NCI-H1105 (cell line): ENCODE results near the gene REC8.

Experiments
- DNase-seq: peaks from one replicate; lab custom pipeline; 2025; lab: John Stamatoyannopoulos, UW

The REC8 gene

DNA sequence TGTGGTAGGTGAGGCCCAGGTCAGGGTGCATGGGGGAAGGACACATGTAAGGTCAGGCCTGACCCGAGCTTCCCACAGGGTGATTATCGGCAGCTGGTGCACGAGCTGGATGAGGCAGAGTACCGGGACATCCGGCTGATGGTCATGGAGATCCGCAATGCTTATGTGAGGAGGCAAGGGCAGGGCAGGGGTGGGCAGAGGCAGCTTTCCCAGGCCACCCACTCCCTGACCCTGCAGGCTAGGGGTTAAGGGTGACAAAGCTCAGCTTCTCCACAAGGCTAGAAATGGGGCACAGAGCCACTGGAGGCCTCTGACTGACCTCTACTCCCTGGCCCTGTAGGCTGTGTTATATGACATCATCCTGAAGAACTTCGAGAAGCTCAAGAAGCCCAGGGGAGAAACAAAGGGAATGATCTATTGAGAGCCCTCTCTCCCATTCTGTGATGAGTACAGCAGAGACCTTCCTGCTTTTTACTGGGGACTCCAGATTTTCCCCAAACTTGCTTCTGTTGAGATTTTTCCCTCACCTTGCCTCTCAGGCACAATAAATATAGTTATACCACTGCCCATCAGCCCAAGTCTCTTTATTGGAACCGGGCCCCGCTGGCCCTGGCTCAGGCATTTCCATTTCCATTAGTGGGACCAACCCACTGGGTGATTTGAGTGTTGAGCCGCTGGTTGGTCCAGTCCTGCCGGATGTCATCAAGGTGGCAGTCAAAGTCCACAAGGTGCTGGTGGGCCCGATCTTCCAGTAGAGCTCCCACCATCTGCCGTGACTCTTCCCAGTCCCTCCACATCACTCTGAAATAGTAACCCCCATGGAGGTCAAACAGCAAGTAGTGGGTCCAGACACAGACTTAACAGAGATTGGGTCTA is 33.2 kb upstream of the REC8 start:
- DNase-seq = no peak

DNA sequence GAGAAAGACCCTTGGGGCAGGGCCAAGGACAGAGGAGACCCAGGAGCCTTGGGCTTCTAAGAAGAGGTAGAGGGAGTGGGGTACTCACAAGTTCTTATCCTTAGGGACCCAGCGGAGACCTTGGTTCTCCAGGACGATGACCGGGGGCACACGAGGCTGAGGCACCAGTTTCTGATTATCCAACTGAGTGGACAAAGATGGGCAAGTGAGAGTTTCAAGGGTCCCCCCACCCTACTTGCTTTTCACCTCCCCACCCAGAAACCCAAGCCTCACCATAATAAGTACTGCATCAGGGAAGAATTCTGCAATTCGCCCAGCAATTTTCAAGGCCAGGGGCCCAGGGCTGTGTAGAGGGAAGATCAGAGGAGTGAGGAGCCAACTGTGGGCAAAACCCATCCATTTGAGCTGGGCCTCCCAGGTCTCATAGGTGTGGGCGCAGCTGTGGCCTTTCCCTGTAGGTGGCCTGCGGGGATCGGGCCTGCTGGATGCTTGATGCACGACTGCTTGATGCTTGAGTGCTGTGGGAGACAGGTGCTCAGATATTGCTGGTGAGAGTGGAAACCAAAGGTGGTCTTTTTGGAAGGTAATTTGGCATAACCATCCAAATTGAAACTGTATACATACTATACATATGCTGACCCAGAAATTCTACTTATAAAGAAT is 32.5 kb upstream of the REC8 start:
- no peak for DNase-seq

DNA sequence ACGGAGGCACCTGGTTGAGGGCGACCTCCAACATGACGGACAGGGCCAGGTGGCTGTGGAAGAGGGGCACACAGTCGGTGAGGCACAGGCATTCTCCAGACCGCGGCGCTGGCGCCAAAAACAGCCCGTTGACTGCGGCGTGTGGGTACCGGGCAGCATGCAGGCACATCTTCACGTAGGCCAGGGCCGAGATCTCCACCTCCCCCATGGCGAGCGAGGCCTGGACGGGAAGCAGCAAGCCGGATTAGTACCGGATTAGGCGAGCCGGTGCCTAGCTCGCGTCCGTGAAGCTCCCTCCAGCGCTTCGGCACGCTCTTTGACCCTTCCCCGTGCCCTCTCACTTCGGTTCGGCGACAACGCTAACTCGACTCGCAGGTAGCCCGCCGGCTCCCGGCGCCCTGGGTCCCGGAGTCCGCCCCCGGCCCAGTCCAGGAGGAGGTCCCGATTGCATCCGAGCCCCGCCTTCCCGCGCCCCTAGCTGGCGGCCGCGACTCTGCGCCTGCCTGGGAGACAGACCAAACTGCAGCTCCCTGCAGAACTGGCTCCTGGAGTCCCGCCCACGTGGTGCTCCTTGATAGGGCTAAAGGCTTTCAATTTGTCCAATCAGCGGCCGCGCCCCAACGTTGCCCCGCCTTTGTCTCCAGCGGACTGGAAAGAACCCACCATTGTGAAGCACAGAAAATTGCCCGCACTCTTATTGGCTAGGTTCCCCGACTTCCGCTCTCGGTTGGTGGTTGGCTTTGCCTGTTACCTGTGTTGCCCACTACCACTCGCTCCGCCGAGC is 30.6 kb upstream of the REC8 start, which contains the start of gene EMC9:
Gene EMC9 (minus strand): TSS at position 495 of the 784 bp plus-strand sequence. CDS start 287 bp downstream, at position 208.
- DNase-seq = peak; percentile 100

DNA sequence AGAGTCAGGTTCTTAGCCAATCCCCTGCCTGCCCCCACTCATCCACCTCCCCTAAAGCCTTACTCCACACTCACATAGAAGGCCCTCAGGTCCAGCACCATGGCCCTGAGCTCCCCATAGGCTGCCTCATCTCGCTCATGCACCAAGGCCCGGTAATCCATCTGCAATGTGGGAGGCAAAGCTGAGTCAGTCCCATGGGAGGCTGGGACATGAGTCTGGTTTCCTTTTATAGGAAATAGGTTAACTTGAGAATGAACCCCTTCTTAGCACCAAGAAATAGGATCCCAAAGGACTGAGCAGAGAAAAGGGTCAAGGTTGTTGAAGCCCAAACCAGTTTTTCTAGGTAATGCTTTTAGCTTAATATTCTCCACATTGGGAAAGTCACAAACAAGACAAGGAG is 28.4 kb upstream of the REC8 start:
- no peak for DNase-seq

DNA sequence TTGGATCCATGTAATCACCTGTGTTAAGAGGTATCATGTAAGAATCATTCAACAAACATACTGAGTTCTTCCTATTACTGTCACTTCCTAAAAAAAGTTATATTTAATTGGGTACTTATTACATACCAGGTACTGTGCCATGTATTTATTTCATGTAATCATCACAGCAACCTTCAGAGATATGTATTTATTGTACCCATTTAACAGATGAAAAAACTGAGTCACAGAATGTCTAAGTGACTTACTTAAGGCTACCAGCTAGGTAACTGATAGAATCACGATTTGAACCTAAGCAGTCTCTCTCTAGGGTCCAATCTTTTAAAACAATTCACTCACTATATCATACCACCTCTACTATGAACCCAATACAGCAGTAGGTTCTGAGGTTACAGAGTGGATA is 27.4 kb upstream of the REC8 start:
- DNase-seq = no peak

DNA sequence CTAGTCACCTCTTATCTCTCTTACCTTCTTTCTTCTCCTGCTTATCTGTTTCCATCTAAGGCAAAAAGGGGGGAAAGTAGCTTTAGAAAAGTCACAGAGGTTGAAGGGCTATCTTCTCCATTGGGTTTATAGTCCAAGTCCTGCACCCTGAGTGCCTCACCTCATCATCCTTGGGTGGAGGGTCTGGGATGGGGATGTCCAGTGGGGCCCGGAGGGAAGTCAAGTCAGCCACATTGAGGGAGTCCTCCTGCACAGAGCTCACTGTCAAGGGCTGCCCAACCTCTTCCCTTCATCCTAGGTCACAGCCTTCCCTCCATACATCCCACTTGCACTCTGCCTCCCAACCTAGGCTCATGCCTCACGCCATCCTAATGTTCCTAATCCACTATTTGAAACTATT is 26.7 kb upstream of the REC8 start:
- no peak for DNase-seq

DNA sequence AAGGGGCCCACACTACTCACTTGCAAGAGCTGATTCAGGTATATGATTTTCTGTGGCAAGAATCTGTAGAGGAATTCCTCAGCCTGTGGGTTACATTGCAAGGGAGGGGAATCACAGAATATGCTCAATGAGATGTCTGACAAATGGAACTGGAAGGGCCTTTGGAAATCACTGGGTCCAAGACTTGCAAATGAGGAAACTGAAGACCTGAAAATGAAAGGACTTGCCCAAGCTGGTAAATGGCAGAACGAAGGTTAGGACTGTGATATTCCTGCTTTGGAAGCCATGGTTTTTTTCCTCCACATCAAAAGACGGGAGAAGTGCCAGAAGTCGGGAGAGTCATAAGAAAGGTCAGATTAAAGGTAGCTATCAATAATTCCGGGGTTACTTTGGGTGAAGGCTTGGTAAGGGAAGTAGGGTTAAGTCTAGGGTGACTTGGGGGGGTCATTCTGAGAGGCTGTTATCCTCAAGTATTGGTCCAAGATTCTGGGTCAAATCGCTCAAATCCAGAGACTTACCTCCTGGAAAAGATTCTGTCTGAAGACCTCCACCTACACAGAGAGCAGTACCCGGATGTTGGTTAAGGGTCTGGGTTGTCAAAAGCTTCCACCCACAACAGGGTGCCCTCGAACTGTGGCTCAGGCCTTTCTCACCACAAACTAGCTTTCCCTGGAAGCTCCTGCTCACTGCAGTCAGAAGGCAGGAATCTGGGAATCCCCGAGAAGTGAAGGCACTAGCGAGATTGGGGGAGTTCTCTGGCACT is 26.0 kb upstream of the REC8 start:
- DNase-seq = peak; percentile 29

DNA sequence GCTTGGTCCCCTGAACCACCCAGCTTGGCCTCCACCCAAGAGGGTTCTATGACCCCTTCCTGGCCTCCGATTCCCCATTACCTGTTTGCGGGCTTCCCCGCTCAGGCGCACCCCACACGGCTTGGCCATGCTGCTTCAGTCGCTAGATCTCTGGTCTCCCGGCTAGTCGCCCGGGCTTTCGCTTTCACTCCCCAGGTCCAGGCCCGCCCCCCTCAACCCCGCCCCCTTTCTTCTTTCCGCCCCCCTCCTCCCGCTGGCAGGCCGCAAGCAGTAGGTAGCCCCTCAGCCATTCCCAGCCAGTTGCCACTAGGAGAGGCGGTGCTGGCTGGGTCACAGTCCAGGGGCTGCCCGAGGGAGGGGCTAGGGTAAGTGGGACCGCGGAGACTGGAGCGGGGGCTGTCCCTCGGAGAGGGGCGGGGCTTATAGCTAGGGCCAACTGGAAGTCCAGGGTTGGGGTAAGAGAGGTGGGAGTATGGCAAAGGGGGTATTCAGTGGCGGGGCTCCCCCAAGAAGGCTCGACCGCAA is 25.4 kb upstream of the REC8 start, which contains the start of gene PSME2:
Gene PSME2 (minus strand): TSS at position 158 of the 525 bp plus-strand sequence. CDS start 29 bp downstream, at position 129.
- peak; percentile 98 for DNase-seq

DNA sequence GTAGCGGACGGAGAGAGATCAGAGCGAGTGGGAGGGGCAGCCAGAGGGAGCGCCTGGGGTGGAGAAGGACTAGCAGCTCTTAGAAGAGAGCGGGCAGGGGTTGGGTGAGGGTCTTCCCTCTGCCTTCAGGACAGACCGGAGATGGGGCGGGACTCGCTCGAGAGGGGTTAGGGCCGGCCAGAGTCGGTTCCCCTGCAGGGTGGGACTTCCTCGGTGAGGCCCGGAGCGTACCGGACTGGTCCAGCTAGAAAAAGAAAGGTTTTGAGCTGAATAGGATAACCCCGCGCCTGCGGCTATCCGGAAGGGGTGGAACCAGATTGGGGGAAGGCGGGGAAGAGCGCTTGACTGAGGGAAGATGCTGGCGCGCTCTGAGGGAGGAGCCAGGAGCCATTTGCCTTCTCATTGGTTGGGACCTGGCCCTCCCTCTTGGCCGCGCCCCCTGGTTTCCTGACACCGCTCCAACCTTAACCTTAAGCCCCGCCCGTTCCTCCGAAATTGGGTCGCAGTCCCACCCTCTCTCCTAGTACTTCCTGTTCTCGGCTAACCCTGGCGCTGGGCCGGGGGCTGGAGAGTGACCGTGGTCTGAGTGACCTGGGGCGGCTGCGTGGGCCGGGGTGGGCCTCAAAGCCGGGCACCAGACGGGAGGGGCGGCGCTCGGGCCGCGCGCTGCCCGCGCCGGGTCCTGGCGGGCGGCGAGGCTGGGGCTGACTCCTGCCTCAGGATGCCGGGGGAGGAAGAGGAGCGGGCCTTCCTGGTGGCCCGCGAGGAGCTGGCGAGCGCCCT is 24.7 kb upstream of the REC8 start, which contains the start of gene RNF31:
Gene RNF31 (plus strand): TSS at position 521 of the 783 bp plus-strand sequence. CDS start 201 bp downstream, at position 722.
- DNase-seq = peak; percentile 99

DNA sequence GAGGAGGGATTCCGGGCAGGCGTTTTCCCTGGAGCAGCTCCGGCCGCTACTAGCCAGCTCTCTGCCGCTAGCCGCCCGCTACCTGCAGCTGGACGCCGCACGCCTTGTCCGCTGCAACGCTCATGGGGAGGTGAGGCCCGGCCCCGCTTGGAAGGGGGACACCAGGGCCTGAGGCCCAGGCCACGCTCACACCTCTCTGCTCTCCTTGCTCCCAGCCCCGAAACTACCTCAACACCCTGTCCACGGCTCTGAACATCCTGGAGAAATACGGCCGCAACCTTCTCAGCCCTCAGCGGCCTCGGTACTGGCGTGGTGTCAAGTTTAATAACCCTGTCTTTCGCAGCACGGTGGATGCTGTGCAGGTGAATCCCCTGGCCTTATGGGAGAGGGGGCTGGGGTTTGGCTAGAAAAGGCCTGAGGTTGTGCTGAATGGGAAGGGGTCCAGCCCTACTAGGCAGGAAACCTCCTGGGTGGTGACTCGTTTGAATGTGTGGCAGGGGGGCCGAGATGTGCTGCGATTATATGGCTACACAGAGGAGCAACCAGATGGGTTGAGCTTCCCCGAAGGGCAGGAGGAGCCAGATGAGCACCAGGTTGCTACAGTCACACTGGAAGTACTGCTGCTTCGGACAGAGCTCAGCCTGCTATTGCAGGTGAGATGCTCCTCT is 24.0 kb upstream of the REC8 start:
- DNase-seq = no peak

DNA sequence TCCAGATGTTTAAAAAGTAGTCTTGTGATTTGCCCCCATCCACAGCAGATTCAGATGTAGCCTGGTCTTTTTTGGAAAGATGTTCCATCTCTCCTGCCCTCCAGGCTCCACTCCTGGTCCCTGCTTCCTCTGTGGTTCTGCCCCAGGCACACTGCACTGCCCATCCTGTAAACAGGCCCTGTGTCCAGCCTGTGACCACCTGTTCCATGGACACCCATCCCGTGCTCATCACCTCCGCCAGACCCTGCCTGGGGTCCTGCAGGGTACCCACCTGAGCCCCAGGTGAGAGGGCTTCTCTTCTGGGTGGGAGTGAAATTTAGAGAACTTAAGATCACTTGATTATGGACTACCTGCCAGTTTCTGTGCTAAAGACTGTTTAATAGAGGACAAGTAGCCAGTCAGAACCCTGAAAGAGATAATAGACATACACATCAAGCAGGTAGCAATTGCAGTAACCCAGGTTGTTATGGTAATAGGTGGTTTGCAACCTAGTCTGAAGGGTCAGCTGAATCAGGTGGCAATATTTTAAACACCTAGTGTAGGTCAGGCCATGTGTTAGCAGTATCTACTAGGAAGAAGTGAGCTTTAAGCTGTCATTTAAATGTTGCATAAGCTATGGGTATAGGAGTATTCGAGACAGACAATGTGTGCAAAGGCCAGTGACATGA is 22.4 kb upstream of the REC8 start:
- no peak for DNase-seq

DNA sequence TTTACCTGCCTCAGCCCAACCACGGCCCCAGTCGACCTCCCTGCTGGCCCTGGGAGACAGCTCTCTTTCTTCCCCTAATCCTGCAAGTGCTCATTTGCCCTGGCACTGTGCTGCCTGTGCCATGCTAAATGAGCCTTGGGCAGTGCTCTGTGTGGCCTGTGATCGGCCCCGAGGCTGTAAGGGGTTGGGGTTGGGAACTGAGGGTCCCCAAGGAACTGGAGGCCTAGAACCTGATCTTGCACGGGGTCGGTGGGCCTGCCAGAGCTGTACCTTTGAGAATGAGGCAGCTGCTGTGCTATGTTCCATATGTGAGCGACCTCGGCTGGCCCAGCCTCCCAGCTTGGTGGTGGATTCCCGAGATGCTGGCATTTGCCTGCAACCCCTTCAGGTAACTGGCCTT is 21.8 kb upstream of the REC8 start:
- no peak for DNase-seq

DNA sequence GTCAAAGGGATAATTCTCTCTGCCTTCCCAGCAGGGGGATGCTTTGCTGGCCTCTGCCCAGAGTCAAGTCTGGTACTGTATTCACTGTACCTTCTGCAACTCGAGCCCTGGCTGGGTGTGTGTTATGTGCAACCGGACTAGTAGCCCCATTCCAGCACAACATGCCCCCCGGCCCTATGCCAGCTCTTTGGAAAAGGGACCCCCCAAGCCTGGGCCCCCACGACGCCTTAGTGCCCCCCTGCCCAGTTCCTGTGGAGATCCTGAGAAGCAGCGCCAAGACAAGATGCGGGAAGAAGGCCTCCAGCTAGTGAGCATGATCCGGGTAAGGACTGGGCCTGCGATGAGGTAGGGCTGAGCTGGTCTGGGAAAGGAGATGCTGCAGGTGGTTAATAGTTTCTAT is 21.3 kb upstream of the REC8 start:
- no peak for DNase-seq

DNA sequence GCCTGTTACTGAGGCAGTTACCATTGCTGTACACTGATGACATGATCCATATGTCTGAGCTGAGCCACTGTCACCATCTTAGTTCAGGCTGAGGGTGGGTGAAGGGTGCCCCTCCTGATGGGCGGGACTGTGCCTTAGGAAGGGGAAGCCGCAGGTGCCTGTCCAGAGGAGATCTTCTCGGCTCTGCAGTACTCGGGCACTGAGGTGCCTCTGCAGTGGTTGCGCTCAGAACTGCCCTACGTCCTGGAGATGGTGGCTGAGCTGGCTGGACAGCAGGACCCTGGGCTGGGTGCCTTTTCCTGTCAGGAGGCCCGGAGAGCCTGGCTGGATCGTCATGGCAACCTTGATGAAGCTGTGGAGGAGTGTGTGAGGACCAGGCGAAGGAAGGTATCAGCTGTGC is 20.9 kb upstream of the REC8 start:
- no peak for DNase-seq

DNA sequence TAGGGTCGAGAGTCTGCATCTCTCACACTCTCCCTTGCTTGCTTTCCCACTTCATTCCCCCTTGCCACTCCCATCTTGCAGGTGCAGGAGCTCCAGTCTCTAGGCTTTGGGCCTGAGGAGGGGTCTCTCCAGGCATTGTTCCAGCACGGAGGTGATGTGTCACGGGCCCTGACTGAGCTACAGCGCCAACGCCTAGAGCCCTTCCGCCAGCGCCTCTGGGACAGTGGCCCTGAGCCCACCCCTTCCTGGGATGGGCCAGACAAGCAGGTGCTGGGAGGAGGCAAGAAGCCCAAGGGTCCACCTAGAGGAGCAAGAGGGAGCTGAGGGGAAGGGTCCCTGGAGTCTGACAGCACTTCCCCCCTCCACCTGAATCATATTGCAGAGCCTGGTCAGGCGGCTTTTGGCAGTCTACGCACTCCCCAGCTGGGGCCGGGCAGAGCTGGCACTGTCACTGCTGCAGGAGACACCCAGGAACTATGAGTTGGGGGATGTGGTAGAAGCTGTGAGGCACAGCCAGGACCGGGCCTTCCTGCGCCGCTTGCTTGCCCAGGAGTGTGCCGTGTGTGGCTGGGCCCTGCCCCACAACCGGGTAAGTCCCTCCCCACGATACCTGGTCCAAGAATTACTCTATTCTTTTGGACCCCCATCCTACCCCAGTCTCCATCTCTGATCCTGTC is 20.3 kb upstream of the REC8 start:
- DNase-seq = no peak

DNA sequence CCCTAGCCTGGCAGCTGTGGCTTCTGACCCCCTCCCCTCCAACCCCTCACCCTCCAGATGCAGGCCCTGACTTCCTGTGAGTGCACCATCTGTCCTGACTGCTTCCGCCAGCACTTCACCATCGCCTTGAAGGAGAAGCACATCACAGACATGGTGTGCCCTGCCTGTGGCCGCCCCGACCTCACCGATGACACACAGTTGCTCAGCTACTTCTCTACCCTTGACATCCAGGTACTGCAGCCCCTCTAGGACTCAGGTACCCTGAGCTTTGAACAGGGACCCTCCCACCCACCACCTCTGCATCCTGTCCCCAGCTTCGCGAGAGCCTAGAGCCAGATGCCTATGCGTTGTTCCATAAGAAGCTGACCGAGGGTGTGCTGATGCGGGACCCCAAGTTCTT is 16.8 kb upstream of the REC8 start:
- no peak for DNase-seq

DNA sequence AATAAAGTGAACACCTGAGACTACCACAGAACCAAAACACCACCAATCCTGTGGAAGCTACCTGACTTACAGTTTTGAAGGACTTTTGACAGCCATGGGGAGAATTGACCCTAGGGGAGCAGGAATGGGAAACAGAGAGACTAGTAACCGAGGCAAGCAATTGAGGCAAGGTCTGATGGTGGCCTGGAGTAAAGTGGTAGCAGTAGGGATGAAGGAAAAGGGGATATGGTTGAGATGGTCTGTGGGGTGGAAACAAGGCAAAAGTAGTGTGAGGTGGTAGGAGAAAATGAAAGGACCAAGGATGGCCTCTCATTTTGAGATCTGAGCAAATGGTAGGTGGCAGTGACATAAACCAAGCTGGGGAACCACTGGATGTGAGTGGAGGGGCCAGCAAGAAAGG is 15.0 kb upstream of the REC8 start:
- no peak for DNase-seq

DNA sequence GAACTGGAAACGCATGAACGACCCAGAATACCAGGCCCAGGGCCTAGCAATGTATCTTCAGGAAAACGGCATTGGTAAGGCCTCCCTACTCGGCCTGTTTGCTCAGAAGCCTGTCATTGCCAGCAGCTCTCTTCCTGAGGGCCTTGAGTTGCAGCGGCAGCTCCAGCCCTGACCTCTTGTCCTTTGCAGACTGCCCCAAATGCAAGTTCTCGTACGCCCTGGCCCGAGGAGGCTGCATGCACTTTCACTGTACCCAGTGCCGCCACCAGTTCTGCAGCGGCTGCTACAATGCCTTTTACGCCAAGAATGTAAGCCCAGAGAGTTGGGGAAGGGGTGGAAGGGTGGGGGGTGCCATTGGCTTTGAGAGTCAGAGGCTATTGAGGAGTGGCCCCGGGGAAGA is 14.5 kb upstream of the REC8 start:
- DNase-seq = no peak
